GM18511 (cell line): ENCODE results near the gene HPCAL1.
"Not testable (repeated sequence)": the region's sequence is repeated elsewhere in the genome, so short reads cannot be mapped to it uniquely, and the experiment has no call there.

Experiments
- ATAC-seq: cut with Tn5 transposase; IDR thresholded peaks from one replicate; pipeline ENCODE4 v1.9.1; 2021; ENCODE audit warnings: mild to moderate bottlenecking, moderate library complexity; ENCODE audit not compliant: unreplicated experiment

The HPCAL1 gene

DNA sequence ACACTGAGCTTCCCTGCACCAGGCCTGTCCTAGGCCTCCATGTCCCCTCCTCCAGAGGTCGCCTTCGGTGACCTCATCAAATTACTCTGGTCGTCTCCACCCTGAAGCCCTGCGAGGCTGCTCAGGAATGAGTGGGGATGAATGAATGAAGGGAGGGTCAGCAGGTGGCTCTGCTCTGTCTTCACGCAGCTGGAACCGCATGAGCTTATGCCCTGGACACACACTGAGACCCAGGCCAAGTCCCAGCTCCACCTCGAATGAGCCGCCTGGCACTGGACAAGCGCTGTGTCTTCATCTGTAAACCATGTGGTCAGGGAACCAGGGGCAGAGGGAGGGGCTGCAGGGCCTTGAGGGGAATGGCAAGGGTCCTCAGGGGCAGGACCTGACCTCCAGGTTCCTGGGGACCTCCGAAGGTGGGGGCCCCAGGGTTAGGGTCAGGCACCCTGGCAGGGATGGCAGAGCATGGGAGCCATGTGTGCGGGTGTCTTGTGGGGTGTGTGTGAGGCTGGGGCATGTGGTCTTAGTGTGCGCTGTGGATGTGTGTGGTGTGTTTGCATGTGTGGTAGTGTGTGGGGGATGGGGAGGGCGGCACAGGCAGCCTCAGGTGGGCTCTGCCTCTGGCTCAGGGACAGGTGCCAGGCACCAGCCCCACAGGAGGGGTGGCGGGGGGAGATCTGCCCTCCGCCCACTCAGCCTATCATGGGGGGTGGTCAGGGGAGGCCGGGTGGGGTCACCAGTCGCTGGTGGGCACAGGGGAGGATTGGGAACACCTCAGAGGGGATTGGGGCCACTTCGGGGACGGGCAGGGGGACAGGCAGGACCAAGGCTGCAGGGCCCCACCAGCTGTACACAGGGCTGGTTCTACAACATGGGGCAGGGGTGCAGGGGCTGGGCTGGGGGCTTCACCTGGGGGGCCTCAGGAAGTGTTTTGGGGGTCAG lies 131.5 kb downstream of the HPCAL1 start:
- ATAC-seq = no peak

DNA sequence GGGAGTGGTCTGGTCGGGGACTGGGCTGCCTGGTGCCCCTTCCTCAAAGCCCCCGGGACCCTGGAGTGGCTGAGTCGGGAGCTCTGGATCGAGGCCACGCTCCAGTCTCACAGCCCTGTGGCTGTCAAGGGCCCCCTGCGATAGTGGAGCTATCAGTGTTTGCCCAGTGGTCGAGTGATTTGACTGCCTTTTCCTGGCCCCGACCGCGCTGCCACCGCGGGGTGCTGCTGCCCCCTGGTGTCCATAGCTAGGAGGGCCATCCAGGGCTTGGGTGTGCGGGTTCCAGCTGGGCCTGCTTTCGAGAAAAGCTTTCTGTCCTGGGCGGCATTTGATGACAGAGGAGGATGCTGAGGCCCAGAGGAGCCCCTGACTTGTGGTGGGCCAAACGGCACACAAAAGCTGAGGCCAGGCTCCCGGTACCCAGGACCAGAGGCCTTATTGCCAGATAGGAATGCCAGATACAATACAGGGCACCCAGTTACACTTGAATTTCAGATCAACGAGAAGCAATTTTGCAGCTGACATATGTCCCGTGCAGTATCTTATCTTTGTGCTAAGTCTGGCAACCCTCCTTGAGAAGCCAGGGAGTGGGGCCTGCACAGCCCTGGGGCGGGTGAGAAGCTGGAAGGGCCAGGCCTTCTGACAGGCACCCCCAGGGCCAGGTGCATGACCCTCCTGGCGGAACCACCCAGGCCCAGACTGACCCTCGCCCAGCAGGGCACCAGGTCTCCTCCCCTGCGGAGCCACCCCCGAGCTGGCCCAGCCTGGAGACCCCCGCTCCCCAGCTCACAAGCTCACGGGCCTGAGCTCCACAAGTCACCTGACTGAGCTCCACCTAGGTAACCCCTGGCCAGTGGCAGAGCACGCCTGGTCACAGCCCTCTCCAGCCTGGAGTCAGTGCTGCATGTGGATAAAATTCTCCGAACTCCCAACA lies 132.4 kb downstream of the HPCAL1 start:
- peak; percentile 63 for ATAC-seq

DNA sequence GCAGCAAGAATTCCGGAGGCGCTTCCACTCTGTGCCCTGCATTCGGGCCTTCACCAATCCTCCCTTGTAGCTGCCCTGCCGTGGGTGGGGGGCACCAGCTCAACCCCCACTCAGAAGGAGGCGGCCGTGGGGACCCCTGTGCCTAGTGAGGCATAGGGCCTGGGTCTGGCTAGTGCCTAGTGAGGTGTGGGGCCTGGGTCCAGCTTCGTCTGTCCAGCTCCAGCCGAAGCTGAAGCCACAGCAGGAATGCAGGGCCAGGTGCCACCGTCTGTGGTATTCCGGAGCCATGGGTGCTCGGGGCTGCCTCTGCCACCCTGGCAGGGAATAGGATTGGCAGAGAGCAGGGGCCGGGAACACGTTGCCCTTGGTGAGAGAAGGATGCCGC lies 133.1 kb downstream of the HPCAL1 start:
- no peak for ATAC-seq

DNA sequence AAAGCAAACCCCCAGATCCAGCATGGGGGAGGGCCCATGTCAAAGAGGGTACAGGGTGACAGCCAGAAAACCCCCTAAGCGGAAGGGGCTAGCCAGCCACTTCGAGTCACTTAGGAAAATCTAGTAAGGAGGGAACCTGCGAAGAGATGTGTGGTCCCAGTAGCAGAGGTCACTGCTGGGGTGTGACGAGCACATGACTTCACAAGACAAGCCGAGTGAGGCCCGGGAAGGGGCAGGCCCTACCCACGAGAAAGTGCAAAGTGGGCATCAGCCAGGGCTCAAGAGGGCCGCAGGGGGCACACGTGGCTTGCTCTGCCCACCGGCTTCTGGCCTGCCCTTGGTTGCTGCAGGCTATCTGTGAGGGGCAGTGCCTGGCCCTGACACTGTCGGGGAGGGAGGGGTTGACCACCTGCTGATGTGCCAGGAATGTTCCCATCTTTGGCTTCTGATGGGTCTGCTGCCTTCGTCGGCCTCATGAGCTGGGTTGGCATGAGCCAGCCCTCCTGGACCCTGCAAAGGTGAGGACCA lies 133.9 kb downstream of the HPCAL1 start:
- ATAC-seq = no peak

DNA sequence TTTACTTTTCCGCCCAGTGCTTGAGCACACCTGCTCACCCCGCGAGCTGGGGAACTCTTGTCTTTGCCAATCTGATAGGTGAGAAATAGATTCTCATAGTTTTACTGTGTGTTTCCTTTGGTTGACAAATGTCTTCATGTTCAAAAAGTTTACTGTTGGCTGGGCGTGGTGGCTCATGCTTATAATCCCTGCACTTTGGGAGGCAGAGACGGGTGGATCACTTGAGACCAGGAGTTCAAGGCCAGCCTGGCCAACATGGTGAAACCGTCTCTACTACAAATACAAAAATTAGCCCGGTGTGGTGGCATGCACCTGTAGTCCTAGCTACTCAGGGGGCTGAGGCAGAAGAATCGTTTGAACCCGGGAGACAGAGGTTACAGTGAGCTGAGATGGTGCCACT lies 135.1 kb downstream of the HPCAL1 start:
- no peak for ATAC-seq

DNA sequence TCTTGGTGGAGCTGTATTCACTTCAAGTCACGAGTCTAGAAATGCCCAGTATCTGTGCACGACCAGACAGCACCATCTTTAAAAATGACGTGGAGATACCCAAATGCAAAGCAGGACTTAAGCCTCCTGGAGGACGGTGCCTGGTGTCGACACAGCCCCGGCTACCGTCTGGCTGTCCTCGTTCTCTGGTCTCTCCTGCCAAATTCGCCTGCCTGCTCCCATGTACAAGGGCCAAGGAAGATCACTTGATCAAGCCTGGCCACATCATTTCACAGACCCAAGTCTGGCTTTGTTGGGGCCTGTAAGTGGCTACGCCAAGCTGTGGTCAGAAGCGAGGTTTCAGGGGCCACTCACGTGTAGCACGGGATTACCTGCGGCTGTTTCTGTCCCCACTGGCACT lies 136.0 kb downstream of the HPCAL1 start:
- no peak for ATAC-seq

DNA sequence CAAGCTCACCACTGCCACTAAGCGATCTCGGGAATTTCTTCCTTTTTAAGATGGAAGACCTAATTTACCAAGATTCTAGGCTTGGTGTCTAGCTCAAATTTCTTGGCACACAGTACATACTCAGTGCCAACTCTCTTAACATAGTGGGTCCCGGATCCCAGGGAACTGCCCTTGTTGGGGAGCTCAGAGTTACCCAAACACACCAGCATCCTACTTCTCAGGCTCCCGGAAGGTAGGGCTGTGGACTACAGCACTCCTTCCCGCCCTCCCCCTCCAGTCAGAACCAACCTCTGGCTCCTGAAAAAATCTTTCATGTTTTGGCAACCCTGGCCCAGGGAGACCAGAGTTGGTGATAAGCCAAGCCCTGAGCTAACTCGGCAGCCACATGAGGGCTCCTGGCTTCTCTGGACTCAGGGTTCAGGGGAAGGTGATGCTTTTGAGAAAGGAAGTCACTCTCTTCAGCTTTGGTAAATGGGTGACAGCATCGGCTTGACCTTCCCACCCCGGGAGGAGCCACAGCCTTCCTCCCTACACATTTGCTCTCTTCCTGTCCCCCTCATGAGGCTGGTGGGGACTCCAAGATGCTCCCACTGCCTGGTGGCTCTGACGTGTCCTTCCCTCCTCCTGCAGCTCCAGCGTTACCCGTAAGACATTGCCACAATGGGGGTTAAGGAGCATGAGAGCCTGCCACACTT lies 136.6 kb downstream of the HPCAL1 start:
- no peak for ATAC-seq

DNA sequence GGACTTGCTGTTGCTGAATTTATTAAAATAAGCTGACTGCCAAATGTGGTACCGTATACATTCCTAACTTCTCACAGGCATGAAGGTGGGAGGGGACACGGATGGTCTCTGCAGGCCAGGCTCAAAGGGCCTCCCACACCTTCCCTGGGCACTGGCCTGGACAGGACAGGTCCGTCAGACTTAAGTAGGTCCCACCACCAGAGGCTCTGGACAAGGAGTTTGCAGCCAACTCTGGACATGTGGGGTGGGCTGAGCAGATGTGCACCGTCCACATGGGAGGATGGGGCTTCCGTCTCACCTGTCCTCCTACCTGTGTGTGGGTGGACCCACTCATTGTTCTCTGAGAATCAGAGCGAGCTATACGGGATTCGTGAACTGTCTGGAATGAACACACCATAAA lies 137.3 kb downstream of the HPCAL1 start:
- no peak for ATAC-seq

DNA sequence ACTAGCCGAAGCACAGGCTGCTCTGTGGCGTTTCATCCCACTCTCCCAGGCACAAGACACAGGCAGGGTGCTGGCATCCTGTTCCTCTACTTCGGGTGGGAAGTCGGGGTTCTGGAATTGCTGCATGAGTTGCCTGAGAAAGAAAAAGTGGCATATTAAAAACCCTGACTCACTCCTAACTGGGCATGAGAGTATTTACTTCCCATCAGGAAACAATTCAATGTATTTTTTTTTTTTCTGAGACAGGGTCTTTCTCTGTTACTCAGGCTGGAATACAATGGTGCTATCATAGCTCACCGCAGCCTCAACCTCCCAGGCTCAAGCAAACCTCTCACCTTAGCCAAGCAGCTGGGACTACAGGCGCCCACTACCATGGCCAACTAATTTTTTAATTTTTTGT lies 138.0 kb downstream of the HPCAL1 start:
- ATAC-seq = no peak

DNA sequence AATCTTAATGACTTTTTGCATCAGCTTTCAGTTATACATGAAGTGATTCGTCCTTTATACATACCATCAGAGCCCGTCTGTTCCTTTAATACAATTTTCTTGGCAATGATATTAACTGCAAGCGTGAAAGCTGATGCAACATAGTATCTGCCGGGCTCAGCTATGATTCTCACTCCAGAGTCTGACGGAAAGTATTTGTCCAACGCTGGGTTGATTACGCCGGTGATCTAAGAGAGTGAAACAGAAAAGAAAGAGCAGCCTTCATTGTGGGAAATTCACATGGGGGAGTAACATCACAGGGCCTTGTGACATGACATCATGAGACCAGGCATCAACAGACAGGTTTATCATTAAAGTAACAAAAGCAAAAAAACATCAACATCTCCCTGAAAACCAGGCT lies 139.2 kb downstream of the HPCAL1 start:
- ATAC-seq = no peak

DNA sequence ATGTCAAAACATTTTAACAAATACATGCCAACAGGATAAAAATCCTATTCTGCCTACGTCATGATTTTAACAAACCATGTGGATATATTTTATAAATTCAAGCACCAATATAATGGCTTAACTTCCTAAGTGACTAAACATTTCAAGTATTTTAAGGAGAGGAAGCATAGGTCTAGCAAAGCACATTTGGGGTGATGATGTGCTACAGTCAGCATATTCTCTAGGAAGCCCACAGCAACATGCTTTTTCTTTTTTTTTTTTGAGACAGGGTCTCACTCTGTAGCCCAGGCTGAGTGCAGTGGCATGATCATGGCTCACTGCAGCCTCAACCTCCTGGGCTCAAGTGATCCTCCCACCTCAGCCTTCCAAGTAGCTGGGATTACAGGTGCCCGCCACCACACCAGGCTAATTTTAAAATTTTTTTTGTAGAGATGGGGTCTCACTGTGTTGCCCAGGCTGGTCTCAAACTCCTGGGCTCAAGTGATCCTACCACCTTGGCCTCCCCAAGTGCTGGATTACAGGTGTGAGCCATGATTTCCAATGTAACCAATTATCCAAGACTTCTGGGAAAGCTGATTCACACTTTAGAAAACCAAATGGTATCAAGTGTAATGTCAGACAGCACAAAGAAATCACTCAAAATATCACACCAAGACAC lies 139.9 kb downstream of the HPCAL1 start:
- ATAC-seq = not testable (repeated sequence)

DNA sequence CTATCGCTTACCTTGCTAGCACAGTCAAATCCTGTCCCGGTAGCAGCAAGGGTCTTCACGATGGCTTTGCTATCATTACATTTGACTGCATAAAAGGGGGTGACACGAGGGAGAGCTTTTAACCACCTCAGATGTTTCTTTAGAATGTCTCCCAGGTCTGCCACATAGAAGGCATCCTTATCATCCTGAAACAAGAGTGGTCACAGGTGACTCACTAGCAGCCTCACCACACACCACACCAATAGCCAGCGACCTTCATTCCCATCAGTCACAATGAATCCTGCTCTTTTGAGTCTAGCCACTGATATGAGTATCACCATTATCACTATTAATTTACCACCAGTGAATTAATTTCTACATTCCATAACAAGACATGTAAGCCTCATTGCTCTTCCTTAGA lies 141.8 kb downstream of the HPCAL1 start:
- ATAC-seq = no peak

DNA sequence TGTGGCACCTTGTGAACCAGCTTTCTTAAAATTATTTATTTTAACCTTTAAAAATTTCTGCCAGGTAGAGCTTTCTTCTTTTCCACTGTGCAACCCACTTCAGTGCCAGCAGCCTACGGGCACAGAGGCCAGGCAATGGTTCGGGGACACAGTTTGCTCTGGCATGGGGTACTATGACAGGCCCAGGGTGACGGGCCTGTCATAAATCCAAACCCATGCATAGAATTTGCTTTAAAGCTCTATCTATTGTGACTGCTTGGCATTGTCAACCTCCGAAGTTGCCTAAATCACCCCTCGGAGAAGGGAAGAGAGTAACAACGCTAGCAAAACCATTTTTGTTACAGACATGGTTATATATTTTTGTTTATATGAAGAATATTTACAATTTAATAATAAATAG lies 143.9 kb downstream of the HPCAL1 start:
- no peak for ATAC-seq

DNA sequence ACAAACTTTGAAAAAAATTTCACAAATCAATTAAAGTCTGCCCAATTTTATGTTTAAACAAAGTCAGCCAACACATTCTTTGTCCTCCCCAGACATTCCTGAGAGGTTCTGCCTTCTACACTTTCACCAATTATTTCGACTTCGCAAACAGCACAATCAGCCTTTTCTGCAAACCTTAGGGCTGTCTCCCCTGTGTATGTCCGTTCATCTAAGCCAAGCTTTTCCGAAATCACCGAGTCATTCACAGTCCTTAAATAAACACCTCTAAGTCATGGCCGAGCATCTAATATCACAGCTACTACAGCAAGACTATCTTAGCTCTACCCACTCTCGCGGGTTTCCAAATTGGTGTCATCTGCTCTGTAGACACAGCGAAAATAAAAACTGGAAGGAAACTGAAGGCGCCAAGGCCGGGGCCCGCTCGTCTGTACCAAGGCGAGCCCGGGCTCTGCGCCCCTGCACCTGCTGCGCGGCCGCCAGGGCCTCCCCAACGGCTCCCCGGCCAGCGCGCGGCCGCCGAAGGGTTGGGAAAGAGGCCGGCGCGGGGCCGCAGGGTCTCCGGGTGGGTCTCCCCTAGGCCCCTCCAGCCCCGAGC lies 144.7 kb downstream of the HPCAL1 start:
- peak; percentile 34 for ATAC-seq

DNA sequence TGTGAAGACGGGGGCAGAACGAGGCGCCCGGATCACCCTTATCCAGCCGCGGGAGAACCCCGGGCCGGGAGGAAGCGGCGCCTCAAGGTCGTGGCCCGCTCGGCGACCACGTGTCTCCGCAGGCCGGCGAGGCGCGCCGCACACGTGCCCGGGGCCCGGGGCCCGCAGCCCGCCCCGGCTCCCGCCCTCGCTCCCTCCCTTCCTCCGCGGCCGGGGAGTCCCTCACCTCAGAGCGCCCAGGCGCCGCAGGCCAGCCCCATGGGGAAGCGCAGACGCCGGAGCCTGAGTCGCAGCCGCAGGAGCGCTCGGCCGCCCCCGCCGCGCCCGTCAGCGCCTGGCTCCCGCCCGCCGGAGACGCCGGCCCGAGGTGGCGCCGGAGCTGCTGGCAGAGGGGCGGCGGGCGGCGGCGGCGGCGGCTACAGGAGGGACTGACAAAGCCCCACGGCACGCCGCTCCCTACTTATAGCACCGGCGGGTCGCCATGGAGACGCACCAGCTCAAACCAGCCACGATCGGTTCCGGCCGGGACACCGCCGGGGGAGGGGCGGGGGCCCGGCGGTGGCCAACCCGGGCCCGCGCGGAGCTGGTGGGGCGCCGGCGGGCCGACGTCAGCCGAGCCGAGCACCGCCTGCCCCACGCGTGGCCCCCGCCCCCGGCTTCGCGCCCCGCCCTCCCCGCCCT lies 145.3 kb downstream of the HPCAL1 start, which contains the start of gene ODC1:
TSS of gene ODC1 (minus strand) at position 433 of the 681 bp plus-strand sequence. CDS start 3,295 bp downstream, outside the sequence.
- ATAC-seq = peak; percentile 79

DNA sequence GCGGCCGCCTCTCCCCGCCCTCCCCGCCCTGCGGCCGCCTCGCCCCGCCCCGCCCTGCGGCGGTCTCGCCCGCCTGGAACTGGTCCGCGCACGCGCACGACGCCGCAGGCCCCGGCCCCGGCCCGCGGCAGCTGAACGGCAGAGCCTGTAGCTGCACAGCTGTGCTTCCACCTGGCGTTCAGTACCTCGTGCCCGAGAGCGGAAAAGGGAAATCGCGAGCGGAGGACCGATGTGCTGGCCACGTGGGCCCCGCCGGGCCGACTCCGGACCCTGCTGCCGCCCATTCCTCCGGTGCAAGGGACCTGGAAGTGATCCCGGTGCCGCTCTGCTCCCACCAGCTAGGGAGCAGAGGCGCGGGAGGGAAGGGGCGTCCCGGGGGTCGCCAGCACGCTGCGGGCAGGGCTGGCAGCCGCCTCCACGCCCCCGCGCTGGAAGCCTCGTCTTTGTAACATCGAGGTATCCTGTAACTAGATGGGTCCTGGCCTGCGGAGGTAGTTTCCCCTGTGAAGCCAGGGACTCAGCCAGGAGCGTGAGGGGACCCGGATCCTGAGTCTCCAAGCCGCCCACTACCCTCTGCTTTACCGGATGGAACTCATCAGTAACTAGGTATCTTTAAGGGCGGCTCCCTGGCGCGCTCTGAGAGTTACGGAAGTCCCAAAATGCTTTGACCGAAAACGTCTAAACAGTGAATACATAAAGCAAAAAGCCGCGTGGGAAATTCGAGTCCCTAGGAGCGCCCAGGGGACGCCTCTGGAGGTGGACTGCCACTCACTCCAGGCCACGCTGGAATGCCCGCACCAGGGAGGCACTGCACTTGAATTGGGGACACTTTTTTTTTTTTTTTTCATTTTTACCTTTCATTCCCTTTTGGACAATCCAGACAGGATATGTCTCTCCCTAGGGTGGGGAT lies 146.1 kb downstream of the HPCAL1 start:
- ATAC-seq = peak; percentile 69

DNA sequence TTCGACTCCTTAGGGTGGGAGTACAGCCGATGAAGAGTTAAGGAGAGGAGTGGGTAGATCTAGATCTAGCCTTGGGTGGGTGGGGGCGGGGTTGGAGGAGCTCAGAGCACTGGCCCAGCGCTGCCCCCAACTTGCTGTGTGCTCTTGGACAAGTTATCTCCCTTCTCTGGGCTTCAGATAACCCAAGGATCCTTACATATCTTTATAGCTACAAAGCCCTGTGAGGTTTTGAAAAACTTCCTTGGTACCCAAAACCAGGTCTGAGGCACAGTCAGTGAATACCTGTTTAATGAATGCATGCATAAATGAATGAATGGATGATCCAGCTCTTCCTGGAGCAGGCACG lies 146.8 kb downstream of the HPCAL1 start:
- no peak for ATAC-seq
